IPS-NIHi7 (cell line): ENCODE data around the gene MYB.
"Not testable (repeated sequence)": the region's sequence is repeated elsewhere in the genome, so short reads cannot be mapped to it uniquely, and the experiment has no call there.

ENCODE experiments used
- DNase-seq: peaks from one replicate; pipeline ENCODE4 v3.0.0; 2012; ENCODE audit warnings: mixed read lengths; ENCODE audit errors: extremely low spot score

The MYB gene

DNA sequence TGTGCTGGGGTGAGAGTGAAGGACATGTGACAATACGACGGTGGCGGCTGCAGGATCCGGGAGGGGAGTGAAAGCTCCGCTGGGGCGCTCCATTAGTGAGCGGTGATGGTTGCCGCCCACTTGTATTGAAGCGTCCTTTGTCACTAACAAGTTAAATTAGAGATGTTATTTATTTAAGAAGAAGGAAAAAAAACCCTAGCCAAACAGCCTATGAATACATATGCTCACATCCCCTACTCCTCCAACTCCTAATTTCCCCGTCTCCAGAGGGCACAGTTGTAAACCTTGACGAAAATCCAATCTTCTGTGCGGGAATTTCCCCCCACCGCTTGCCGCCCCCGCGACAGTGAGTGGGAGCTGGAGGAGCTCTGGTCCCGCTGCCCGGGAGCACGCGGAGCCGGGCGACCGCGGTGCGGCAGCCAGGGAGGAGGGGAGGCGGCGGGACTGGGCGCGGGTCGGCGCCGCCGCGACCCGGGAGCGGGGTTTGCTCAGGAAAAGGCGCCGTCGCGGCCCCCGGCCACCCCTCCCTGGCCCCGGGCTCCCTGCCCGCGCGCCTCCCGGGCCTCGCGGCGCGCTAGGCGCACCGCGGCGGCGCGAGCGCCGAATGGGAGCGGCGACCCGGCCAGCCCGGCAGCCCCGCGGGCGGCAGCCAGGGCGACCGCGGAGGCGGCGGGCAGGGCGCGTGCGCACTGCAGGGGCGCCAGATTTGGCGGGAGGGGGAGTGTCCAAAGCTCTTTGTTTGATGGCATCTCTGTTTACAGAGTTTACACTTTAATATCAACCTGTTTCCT lies at the start of gene MYB:
MYB (plus strand) TSS at position 767 of the 791 bp plus-strand sequence. CDS start 206 bp downstream, outside the sequence.
- DNase-seq, result peak; percentile 85

- no peak for DNase-seq
These were observed 48.3 kb upstream of the MYB start for GRCh38 chr6:135132776-135133175.

GRCh38 chr6:135135835-135136234 lies 45.3 kb upstream of the MYB start:
- DNase-seq, result no peak

DNA sequence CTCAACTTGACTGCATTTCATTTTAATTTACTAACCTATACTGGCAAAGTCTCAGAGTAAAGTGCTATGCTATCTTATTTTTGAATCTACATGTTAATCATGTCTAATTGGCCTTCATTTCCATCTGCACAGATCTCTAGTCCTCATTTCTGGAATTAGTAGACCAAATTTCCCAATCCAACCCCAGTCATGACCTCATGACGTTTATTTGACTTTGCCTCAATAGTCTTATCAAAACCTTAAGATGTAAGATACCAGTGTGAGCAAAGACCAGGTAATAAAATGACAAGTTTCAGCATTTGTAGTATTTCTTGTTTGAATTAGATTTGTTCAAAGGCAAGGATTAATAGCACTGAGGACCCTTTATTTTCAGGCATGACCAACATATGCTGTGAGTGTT lies 43.3 kb upstream of the MYB start:
- no peak for DNase-seq

DNA sequence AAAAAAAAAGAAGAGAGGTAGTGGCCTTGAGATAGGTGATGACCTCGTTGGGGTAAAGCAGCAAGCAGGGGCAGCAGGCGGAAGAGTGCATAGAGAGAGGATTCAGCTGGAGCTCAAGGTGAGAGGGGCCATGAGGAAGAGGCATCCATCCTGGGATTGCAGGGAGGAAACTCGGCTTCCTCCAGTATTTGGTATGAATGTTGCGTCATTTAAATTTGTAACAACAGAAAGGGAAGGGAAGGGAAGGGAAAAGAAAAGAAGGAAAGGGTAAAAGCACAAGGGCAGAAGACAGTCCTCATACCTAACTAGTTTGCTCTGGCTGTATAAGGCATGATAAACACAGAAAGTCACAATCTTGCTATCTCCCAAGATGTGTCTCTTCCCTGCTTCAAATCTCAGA lies 39.9 kb upstream of the MYB start:
- no peak for DNase-seq

GRCh38 chr6:135141728-135142127 lies 39.4 kb upstream of the MYB start:
- no peak for DNase-seq

DNA sequence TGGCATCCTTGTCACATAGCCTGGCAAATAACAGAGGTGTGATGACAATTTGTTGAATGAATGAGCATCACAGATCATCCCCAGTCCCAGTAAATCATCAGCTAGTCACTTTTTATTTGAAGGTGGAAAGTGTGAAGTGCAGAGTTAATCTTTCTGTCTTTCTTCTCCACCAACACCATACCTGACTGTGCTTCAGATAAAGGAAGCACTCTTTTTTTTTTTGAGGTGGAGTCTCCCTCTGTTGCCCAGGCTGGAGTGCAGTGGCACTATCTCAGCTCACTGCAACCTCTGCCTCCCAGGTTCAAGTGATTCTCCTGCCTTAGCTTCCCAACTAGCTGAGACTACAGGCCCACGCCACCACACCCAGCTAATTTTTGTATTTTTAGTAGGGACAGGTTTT lies 38.9 kb upstream of the MYB start:
- DNase-seq, result not testable (repeated sequence)

DNA sequence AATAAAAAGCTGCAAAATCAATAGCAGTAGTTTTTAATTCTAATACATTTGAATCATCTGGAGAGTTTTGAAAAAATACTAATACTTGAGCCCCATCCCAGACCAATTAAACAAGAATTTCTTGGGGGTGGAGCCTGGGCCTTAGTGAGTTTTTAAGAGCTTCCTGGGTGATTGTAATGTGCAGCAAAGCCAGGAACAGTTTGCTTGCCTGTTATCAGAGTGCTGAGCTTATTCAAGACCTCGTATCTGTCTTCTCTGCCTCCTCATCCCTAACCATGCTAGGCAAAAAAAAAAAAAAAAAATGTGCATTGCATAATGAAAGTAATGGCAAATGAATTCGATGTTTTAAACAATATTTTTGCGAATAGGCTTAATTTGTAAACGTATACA lies 36.4 kb upstream of the MYB start:
- no peak for DNase-seq

DNA sequence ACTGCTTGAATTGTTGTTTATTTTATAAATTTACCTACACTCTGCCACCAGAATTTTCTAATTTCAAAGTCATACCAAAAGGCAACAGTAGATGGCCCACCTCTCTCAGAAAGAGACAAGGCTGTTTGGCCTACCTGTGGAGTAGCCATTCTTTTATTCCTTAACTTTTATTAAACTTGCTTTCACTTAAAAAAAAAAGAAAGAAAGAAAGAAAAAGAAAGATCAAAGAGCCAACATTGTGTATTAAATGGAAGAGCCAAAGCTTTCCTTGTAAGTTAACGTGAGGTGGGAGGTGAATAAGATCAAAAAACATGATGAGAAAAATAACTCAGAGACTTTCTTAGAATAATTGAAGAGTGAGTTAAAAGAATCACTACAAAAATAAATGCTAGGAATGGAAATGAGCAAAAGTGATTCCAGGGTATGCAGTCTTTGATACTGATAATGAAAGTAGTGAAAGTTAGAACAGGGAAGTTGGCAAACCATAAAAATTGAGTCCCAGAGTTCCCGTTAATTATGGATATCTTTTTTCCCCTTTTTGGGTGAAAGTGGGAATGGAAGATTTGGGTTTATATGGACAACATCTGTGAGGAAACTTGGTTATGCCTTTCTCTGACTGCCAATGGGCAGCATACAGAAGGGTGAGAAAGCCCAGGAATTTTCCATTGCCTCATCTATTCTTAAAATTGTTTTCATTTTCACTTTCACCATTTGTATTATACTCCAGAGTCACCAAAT lies 35.9 kb upstream of the MYB start:
- DNase-seq, result no peak

DNA sequence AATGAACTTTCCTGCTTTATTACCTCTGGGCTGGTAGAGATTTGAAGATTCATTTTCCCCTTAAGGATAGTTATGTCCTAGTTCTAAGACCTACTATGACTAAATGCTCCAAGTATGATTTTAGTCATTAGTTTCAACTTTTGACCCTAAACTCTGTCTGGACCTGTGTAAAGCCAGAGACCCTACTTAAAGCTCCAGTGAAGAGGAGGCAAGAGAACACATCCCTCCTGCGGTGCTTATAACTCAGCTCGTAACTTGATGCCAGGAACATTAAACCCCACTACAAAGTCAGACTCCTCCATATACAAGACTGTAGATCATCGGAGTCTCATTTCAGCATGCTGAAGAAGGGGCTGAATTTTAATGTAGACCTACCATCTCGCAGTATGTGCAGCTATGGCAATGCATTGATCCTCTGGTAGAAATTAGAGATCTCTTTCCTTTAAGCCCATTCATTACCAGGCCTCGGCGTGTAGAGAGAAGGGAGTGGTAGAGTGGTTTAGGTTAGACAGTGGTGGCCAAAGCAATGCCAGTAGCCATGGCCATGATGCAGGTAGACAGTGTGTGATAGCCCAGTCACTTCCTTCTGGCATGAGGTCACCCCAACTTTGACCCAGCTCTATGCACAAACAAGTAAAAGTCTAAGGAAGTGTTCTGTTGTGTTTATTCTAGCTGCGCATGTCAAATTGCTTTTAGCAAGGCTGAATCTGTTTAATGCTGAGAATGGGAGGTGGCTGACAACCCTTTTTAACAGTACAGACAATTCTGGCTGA lies 34.8 kb upstream of the MYB start:
- no peak for DNase-seq

DNA sequence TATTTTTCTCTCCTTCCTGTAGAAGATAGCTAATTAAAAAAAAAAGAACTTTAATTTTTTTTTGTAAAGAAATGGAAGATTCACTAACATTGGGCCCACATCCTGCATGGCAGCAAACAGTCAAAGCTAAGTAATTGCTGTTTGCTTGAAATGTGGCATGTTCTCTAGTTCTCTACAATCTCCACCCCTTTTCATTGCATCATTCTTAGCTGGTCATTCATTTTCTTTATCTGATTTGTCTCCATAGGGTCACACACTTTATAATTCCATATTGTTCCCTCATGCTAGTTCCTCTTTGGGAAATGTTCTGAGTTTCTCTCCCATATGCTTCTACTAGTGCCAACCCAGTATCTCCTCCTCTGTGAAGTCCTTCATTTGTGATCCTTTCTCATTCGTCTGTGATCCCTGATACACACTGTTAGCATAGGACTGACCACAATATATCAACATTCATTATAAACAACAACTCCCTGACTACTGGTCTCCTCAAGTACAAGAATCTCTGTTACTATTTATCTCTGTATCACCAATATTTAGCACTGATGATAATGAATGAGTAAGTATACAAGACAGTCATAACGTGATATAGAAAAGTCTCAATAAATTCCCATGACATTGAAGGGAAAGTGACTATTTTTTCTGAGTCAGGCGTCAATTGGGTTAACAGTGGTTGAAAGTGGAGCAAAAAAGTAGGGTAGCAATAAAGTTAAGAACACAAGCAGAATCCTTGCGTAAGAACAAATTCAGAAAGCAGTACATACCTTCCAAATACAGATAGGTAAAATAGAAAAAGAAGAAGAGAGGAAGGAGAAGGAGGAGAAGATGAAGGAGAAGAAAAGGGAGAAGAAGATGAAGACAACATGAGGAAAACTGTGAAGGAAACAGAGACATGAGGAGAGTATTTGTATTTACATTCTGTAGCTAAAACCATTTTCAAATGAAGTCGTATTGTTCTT lies 33.2 kb upstream of the MYB start:
- no peak for DNase-seq

- DNase-seq, result no peak
These were observed 32.2 kb upstream of the MYB start for GRCh38 chr6:135148889-135149288.

DNA sequence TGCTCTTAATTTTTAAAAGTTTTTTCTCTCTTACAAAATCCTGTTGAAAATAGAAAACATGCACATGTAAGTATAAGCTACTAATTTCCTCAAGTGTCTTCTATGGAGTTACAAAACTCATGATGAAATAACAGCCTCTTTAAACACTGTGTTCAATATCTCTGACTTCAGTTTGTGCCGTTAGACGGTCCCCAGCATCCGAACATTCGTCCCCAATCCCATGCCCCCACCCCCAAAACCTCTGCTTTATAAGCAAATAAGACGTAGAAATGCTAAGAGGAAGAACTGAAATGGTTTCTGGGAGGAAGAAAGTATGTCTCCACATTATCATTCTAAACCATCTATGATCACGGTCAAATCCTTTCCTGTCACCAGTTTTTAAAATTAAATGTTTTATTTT lies 31.7 kb upstream of the MYB start:
- no peak for DNase-seq

GRCh38 chr6:135150481-135150880 lies 30.6 kb upstream of the MYB start:
- not testable (repeated sequence) for DNase-seq

- not testable (repeated sequence) for DNase-seq
These were observed 27.0 kb upstream of the MYB start for GRCh38 chr6:135154125-135154524.

DNA sequence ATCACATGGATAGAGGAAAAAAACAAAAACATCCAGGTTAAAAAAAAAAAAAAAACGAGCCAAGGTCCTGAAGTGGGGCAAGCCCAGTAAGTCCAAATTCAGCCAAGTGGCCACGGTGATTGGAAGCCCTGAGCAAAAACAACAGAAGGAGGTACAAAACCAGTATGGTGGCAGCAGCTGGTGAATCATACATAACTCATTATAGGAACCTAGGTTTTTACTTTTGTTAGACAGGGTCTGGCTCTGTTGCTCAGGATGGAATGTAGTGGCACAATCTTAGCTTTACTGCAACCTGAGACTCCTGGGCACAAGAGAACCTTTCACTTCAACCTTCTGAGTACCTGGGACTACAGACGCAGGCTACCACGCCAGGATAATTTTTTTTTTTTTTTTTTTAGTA lies 22.7 kb upstream of the MYB start:
- DNase-seq, result no peak

DNA sequence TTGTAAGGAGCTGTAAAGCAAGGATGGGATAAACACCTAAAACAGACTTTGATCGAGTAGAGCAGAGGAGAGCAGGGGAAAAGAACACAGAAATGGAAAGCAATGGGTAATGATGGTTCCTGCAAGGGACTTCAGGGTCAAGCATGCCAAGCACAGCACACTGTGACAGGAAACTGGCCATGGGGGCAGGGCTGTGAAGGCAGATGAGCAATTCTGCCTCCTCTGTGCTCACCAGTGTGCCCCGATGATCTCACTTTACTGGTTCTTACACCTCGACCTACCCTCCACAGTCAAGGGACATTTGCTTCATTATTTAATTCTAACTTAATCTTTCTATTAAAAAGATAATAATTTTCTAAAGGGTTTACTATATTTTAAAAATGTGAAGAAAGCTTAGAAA lies 21.6 kb upstream of the MYB start:
- peak; percentile 26 for DNase-seq

GRCh38 chr6:135161411-135162395 lies 19.4 kb upstream of the MYB start:
- no peak for DNase-seq

DNA sequence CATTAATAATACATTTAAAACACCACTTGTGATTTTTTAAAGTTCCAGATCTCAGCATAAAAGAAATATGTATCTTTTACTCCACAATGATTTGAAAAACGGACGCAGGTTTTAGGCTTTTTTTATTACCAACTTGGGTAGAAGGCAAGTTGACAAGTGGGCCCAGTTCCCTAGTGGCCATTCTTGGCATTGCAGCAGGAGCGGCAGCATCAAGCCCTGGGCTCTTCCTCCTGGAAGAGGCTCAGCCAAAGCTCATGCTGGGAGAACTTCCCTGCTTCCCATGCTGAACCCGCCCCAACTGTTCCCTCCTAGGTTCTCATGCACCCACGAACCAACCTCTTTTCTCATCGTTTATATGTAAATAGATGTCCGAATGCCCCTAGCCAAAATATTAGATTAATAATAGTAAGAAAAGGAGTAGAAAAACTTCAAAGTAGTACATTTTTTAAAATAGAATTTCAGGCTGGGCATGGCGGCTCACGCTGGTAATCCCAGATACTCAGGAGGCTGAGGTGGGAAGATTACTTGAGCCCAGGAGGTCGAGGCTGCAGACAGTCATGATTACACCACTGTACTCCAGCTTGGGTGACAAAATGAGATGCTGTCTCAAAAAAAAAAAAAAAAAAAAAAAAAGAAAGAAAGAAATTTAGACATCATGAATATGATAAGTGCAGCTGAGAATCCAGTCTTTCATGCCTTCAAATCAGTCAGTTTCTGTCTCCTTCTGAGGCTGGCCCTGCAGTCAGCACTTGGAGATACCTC lies 18.2 kb upstream of the MYB start:
- peak; percentile 89 for DNase-seq

- DNase-seq, result no peak
These were observed 17.7 kb upstream of the MYB start for GRCh38 chr6:135163440-135163738.
